Uterus (tissue), 4 donors: ENCODE data around the gene NOTCH1. TPM values are rescaled to one million over a fixed set of nuclear protein-coding genes. Genes with fewer than 3 reads are reported as not detected.

ENCODE experiments used
- DNase-seq, 2 donors: peaks; one replicate each; pipeline ENCODE4 v3.0.0-alpha.2; 2019 to 2020
- H3K27ac ChIP-seq, 2 donors: fragments of 200-600 bp; sonication (generic); 1 replicate in 1 of 2; 2 replicates in 1 of 2; pipeline ENCODE4 v1.5.1; 2016 to 2018
- H3K27me3 ChIP-seq, 2 donors: fragments of 200-600 bp; sonication (generic); one replicate each; pipeline ENCODE4 v1.5.1; 2018 to 2019; ENCODE audit warnings: control low read depth in 1 of 2
- H3K36me3 ChIP-seq, 2 donors: fragments of 200-600 bp; sonication (generic); one replicate each; pipeline ENCODE4 v1.5.1; 2019; ENCODE audit warnings: control low read depth in 1 of 2
- H3K4me1 ChIP-seq, 2 donors: fragments of 200-600 bp; sonication (generic); one replicate each; pipeline ENCODE4 v1.5.1; 2018 to 2019; ENCODE audit warnings: control low read depth in 1 of 2
- H3K4me3 ChIP-seq, 2 donors: fragments of 200-600 bp; sonication (generic); 1 replicate in 1 of 2; 2 replicates in 1 of 2; pipeline ENCODE4 v1.5.1; 2018 to 2019; ENCODE audit warnings: mild to moderate bottlenecking in 1 of 2
- H3K9me3 ChIP-seq, 2 donors: fragments of 200-600 bp; sonication (generic); one replicate each; pipeline ENCODE4 v1.5.1; 2019; ENCODE audit warnings: control low read depth in 1 of 2
- CTCF ChIP-seq, 4 experiments: fragments of 200-600 bp in 2 of 4; fragments of 450-650 bp in 2 of 4; sonication (generic) in 2 of 4; IDR thresholded peaks; one replicate each; pipeline ENCODE4 v1.5.1; 2016 to 2019; ENCODE audit warnings: antibody characterized with exemption in 4 of 4, mild to moderate bottlenecking in 2 of 4, moderate library complexity in 1 of 4
- POLR2A ChIP-seq, 2 donors: fragments of 450-650 bp; IDR thresholded peaks; one replicate each; pipeline ENCODE4 v1.6.1; 2016; ENCODE audit warnings: antibody characterized with exemption in 2 of 2, mild to moderate bottlenecking in 1 of 2, moderate library complexity in 1 of 2
- intact Hi-C: fragments of 100-400 bp; cut with DNase I; formaldehyde crosslinking; loops from one replicate; pipeline ENCODE4 v1.15.1; 2023; ENCODE audit warnings: low total_unique reads
- total RNA-seq, 4 donors: library from RNA; depleted of rRNA in 3 of 4; stranded (reverse); fragments of >200 nt in 3 of 4; gene quantifications; one replicate each; pipeline versions ENCODE4 v1.1.0 to v1.2.4, GENCODE V29; 2014 to 2023
- donor health status: DM: yes; HTN: yes; CAD: no.

NOTCH1 gene
- total RNA-seq, 4 donors from 2014 or later: 19.7 to 109 (median 35.6) TPM

GRCh38 chr9:136512651-136513071, 33.2 kb downstream of the NOTCH1 start:
- intact Hi-C loops: no loop called here
- Histone ChIP-seq H3K4me3 (no peak overlapping the region), H3K4me1 (no peaks in the 10 kb centered on the region), H3K9me3 (no peaks in the 10 kb centered on the region), H3K36me3 (no peaks in the 10 kb centered on the region), H3K27me3 (no peaks in the 10 kb centered on the region), H3K27ac (peak overlapping the region; percentile 72 to 73)
- no peak for DNase-seq
- TF ChIP-seq CTCF (IDR thresholded peaks at IDR 0.05) (no peak), POLR2A (IDR thresholded peaks at IDR 0.05) (no peak)

- Histone ChIP-seq H3K36me3 (no peaks in the 10 kb centered on the region), H3K27me3 (no peaks in the 10 kb centered on the region), H3K4me1 (no peaks in the 10 kb centered on the region), H3K27ac (peak overlapping the region; percentile 72 to 73), H3K9me3 (no peaks in the 10 kb centered on the region), H3K4me3 (no peak overlapping the region)
- no peak for TF ChIP-seq CTCF (IDR thresholded peaks at IDR 0.05)
- no peak for TF ChIP-seq POLR2A (IDR thresholded peaks at IDR 0.05)
- intact Hi-C loops: no loop called here
- DNase-seq: peak; percentile 44 to 80
Observed at GRCh38 chr9:136511670-136512592, 33.9 kb downstream of the NOTCH1 start.

- intact Hi-C loops: no loop called here
- Histone ChIP-seq H3K4me3 (no peak overlapping the region), H3K36me3 (no peaks in the 10 kb centered on the region), H3K9me3 (no peaks in the 10 kb centered on the region), H3K4me1 (no peaks in the 10 kb centered on the region), H3K27me3 (no peaks in the 10 kb centered on the region), H3K27ac (peak overlapping the region; percentile 36 to 72)
- no peak for DNase-seq
- TF ChIP-seq POLR2A (IDR thresholded peaks at IDR 0.05) (no peak), CTCF (IDR thresholded peaks at IDR 0.05) (no peak)
Observed at GRCh38 chr9:136511144-136511669, 34.6 kb downstream of the NOTCH1 start.

- H3K27me3 ChIP-seq: no peaks in the 10 kb centered on the region
- no peaks in the 10 kb centered on the region for H3K36me3 ChIP-seq
- no peak overlapping the region for H3K4me3 ChIP-seq
- intact Hi-C loops: no loop called here
- peak overlapping the region; percentile 36 to 72 for H3K27ac ChIP-seq
- DNase-seq: no peak
- H3K9me3 ChIP-seq: no peaks in the 10 kb centered on the region
- no peak for TF ChIP-seq POLR2A (IDR thresholded peaks at IDR 0.05)
- TF ChIP-seq CTCF (IDR thresholded peaks at IDR 0.05): no peak
- H3K4me1 ChIP-seq: no peaks in the 10 kb centered on the region
Observed at GRCh38 chr9:136510561-136510960, 35.3 kb downstream of the NOTCH1 start.

GRCh38 chr9:136509549-136509948, 36.3 kb downstream of the NOTCH1 start:
- Histone ChIP-seq H3K4me3 (no peak overlapping the region), H3K36me3 (no peaks in the 10 kb centered on the region), H3K27me3 (no peaks in the 10 kb centered on the region), H3K9me3 (no peaks in the 10 kb centered on the region), H3K27ac (peak overlapping the region in 1 of 2 donors; percentile 72), H3K4me1 (no peaks in the 10 kb centered on the region)
- no peak for DNase-seq
- intact Hi-C loops: loop anchor here (5.0 kb wide), 1 partner anchor 113 kb away; no protein-coding TSS in a partner anchor
- TF ChIP-seq POLR2A (IDR thresholded peaks at IDR 0.05) (no peak), CTCF (IDR thresholded peaks at IDR 0.05) (no peak)
